ENCODE measurements around the gene PTPN20.

The PTPN20 gene

DNA sequence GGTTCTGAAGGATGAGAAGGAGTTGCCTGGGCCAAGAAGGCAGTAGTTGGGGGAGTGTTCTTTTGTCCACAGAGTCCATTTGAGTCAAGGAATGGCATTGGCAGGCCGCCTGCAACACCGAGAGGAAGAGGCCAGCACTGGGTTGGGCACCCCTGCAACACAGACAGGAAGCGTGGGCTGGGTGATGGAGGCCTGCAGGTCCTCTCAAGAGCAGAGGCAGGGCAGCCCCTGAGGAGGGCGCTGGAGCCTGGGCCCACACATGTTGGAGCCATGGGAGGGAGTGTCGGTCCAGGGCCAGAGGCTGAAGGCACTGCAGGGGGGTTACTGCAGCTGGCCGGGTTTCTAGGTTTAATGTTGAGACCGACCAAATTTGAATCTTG is 137.3 kb downstream of the PTPN20 start:
- DNase-seq (ENCODE audit: low read depth): no peak

GRCh38 chr10:47049056-47049851 is 138.0 kb downstream of the PTPN20 start:
- no peak for DNase-seq (ENCODE audit: low read depth)

DNA sequence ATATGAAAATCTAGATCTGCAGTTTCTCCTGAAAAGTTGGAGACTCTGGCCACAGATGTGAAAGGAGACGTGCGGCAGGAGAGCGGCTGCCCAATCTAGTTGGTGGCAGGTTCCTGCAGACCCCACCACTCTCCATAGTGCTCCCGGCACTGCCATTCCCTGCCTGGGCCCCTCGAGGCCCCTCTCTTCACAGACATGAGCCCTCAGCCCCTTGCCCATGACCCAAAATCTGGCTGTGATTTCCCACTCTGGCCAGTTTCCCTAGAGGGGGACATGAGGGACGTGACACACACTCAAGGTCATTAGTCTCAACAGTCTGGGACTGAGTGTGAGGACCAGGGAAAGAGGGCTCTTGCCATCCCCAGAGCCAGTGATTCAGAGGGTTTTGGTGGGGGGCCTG is 138.7 kb downstream of the PTPN20 start:
- no peak for DNase-seq (ENCODE audit: low read depth)

- no peak for DNase-seq (ENCODE audit: low read depth)
These were observed 139.6 kb downstream of the PTPN20 start for GRCh38 chr10:47050618-47051455.

DNA sequence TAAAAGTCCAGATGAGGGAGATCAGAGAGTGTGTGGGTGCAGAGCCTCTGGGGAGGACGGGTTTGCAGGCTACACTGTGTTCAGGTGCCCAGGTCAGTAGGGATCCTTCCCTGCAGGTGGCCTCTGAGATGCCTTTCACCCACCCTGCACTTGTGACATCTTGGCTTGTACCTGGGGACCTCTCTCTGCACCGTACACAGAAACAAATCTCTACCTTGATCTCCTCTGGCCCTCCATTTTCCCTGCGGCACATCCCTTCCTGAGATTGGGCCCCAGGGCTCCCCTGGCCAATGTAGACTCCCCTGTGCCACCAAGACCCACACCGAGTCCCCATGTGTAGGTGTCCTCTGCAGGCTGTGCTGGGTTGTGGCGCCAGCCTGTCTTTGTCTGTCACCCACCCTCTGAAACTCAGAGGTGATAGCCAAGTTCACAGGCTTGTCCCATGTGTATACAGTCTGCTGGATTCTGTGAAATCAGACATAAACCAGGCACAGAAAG is 140.6 kb downstream of the PTPN20 start:
- DNase-seq (ENCODE audit: low read depth): no peak
